IMR-90 (cell line): ENCODE results near the gene PODXL. TPM values are rescaled to one million over a fixed set of nuclear protein-coding genes. Genes with fewer than 3 reads are reported as not detected.

ENCODE experiments used
- ATAC-seq: fragments of 200-7000 bp; cut with Tn5 transposase; 2 replicates; pipeline ENCODE4 v1.9.1; 2020; ENCODE audit warnings: low read depth, mild to moderate bottlenecking, moderate library complexity
- BruUV-seq: library from RNA; stranded (reverse); fragments of 400-500 nt; replicated peaks from 2 replicates; lab custom pipeline; 2021; lab: Mats Ljungman, UMichigan
- CTCF ChIA-PET: fragments of 300-600 bp; formaldehyde crosslinking; extraction: SDS; loops from one replicate; lab custom pipeline; 2021; ENCODE audit warnings: antibody characterized with exemption; lab: Yijun Ruan, JAX
- POLR2A ChIA-PET: fragments of 300-600 bp; sonication (Branson Sonifier 250); formaldehyde crosslinking; loops from one replicate; lab custom pipeline; 2022; ENCODE audit warnings: antibody characterized with exemption; ENCODE audit not compliant: unreplicated experiment; lab: Charles Lee
- DNase-seq: peaks from one replicate; pipeline ENCODE4 v3.0.0; 2013
- H2AFZ ChIP-seq: replicated peaks from 2 replicates; pipeline ENCODE3; 2013; ENCODE audit warnings: low read length, mild to moderate bottlenecking; ENCODE audit not compliant: poor library complexity
- H2AK5ac ChIP-seq: 2 replicates; pipeline ENCODE4 v1.6.1; 2013; ENCODE audit warnings: low read depth, low read length, inconsistent platforms
- H2AK9ac ChIP-seq: replicated peaks from 2 replicates; pipeline ENCODE3; 2013; ENCODE audit warnings: mild to moderate bottlenecking, low read depth, low read length, moderate library complexity; ENCODE audit not compliant: poor library complexity
- H2BK120ac ChIP-seq: 2 replicates; pipeline ENCODE4 v1.6.1; 2013; ENCODE audit warnings: low read depth, low read length, inconsistent platforms
- H2BK15ac ChIP-seq: 3 replicates; pipeline ENCODE4 v1.6.1; 2013; ENCODE audit warnings: low read depth, low read length, inconsistent platforms
- H2BK20ac ChIP-seq: 2 replicates; pipeline ENCODE4 v1.6.1; 2013; ENCODE audit warnings: low read depth, mild to moderate bottlenecking, inconsistent platforms, low read length, moderate library complexity
- H2BK5ac ChIP-seq: 2 replicates; pipeline ENCODE4 v1.6.1; 2013; ENCODE audit warnings: mild to moderate bottlenecking, low read depth, low read length, inconsistent platforms; ENCODE audit not compliant: poor library complexity, severe bottlenecking
- H3K14ac ChIP-seq: replicated peaks from 2 replicates; pipeline ENCODE4 v1.6.1; 2013; ENCODE audit warnings: low read depth, low read length, inconsistent platforms
- H3K18ac ChIP-seq: 2 replicates; pipeline ENCODE4 v1.6.1; 2013; ENCODE audit warnings: low read depth, low read length, control low read depth
- H3K23ac ChIP-seq: 2 replicates; pipeline ENCODE4 v1.6.1; 2013; ENCODE audit warnings: low read depth, low read length, inconsistent platforms
- H3K27ac ChIP-seq: 2 replicates; pipeline ENCODE4 v1.5.1; 2013; ENCODE audit warnings: mild to moderate bottlenecking, control low read depth, low read length; ENCODE audit not compliant: insufficient read depth
- H3K27me3 ChIP-seq: 2 replicates; pipeline ENCODE4 v1.6.1; 2013; ENCODE audit warnings: low read length; ENCODE audit not compliant: control insufficient read depth, insufficient read depth
- H3K36me3 ChIP-seq: 2 replicates; pipeline ENCODE4 v1.6.1; 2013; ENCODE audit warnings: low read length, mixed read lengths; ENCODE audit not compliant: control insufficient read depth, insufficient read depth
- H3K4ac ChIP-seq: 2 replicates; pipeline ENCODE4 v1.6.1; 2013; ENCODE audit warnings: low read depth, low read length, inconsistent platforms
- H3K4me1 ChIP-seq: 2 replicates; pipeline ENCODE4 v1.6.1; 2013; ENCODE audit warnings: low read length, mixed read lengths; ENCODE audit not compliant: control insufficient read depth, insufficient read depth
- H3K4me2 ChIP-seq: 2 replicates; pipeline ENCODE4 v1.6.1; 2013; ENCODE audit warnings: low read depth, mild to moderate bottlenecking, control low read depth, low read length, moderate library complexity
- H3K4me3 ChIP-seq: 2 replicates; pipeline ENCODE4 v1.5.1; 2013; ENCODE audit warnings: low read depth, mild to moderate bottlenecking, control low read depth, low read length, moderate library complexity; ENCODE audit not compliant: insufficient read depth
- H3K56ac ChIP-seq: 2 replicates; pipeline ENCODE4 v1.6.1; 2013; ENCODE audit warnings: low read length, inconsistent platforms; ENCODE audit not compliant: insufficient read depth; ENCODE audit errors: extremely low read depth
- H3K79me1 ChIP-seq, 2 experiments: 2 replicates each; pipeline ENCODE4 v1.6.1; 2013; ENCODE audit warnings: low read length in 2 of 2, inconsistent platforms in 1 of 2, low read depth in 1 of 2
- H3K9ac ChIP-seq: 2 replicates; pipeline ENCODE4 v1.6.1; 2013; ENCODE audit warnings: low read depth, low read length, control low read depth
- H3K9me1 ChIP-seq: 2 replicates; pipeline ENCODE4 v1.6.1; 2013; ENCODE audit warnings: low read length, inconsistent platforms; ENCODE audit not compliant: insufficient read depth
- H3K9me3 ChIP-seq: 2 replicates; pipeline ENCODE4 v1.6.1; 2013; ENCODE audit warnings: low read length; ENCODE audit not compliant: control insufficient read depth, insufficient read depth
- H4K20me1 ChIP-seq: 2 replicates; pipeline ENCODE4 v1.6.1; 2013; ENCODE audit warnings: low read length, inconsistent platforms; ENCODE audit not compliant: insufficient read depth
- H4K5ac ChIP-seq: 2 replicates; pipeline ENCODE4 v1.6.1; 2013; ENCODE audit warnings: mild to moderate bottlenecking, low read depth, low read length, control low read depth
- H4K8ac ChIP-seq, 2 experiments: 2 replicates each; pipeline ENCODE4 v1.6.1; 2013; ENCODE audit warnings: low read depth in 2 of 2, low read length in 2 of 2, control low read depth in 1 of 2, inconsistent platforms in 1 of 2
- H4K91ac ChIP-seq: 2 replicates; pipeline ENCODE4 v1.6.1; 2013; ENCODE audit warnings: low read depth, low read length, inconsistent platforms; ENCODE audit not compliant: insufficient read depth
- FOS ChIP-seq: fragments of 150-350 bp; IDR thresholded peaks from 2 replicates; pipeline ENCODE4 v1.6.1; 2016; ENCODE audit warnings: low read depth, low read length
- WGBS, 2 experiments: methylation state at CpG; one replicate each; pipeline versions ENCODE4 v1.1.5 to v1.1.7; 2013; ENCODE audit warnings: missing lambda C conversion rate in 2 of 2; ENCODE audit not compliant: insufficient read length in 1 of 2; ENCODE audit errors: extremely low coverage in 2 of 2; 5-methylcytosine and 5-hydroxymethylcytosine counted together
- dilution Hi-C: fragments of 300-500 bp; cut with HindIII; formaldehyde crosslinking; loops from one replicate; pipeline ENCODE4 v1.14.3; 2018; ENCODE audit warnings: low sequenced_read_pairs; ENCODE audit not compliant: unreplicated experiment
- in situ Hi-C: fragments of 300-500 bp; cut with MboI; formaldehyde crosslinking; loops from 3 replicates; pipeline ENCODE4 v1.14.3; 2019; ENCODE audit warnings: low sequenced_read_pairs, inconsistent platforms, mixed read lengths
- intact Hi-C: fragments of 100-400 bp; cut with micrococcal nuclease; formaldehyde crosslinking; loops from 2 replicates; pipeline ENCODE4 v1.10.0; 2022
- polyA plus RNA-seq, 3 experiments: library from polyadenylated mRNA; depleted of rRNA; stranded (reverse); fragments of >200 nt; gene quantifications; 2 replicates each; pipeline ENCODE4 v1.2.3, GENCODE V29; 2012; ENCODE audit warnings: low replicate concordance in 1 of 3
- total RNA-seq: library from RNA; depleted of rRNA; stranded (reverse); fragments of >200 nt; gene quantifications from 2 replicates; pipeline ENCODE4 v1.2.3, GENCODE V29; 2012

PODXL gene
- total and polyA plus RNA-seq, 2 of the 4 experiments (the other 2 are of a cell fraction), result 1.3 to 3.8 TPM

DNA sequence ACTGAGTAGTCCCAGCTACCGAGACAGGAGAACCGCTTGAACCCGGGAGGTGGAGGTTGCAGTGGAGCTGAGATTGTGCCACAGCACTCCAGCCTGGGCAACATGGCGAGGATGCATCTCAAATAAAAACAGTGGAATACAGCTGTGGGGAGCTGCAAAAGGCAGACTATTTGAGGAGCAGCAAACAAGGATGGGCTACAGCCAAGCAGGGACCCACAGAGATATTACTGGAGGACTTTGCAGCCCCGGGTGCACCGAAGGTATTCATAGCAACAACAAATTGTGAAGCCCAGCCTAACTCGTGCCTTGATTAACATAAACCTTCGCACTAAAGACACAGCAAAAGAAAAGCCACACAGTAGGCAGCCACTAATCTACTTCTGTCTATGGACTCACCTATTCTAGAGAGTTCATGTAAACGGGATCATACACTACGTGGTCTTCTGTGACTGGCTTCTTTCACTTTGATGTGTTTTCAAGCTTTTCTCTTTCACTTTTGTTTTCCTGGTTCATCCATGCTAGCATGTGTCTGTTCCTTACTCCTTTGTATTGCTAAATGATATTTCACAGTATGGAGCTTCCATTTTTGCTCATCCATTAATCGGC is 34.0 kb downstream of the PODXL start:
- H2BK20ac ChIP-seq, result no peak overlapping the region
- no peak overlapping the region for H3K18ac ChIP-seq
- H3K27me3 ChIP-seq, result no peaks in the 10 kb centered on the region
- no peak overlapping the region for H4K91ac ChIP-seq
- H2AK9ac ChIP-seq, result no peak overlapping the region
- H2AK5ac ChIP-seq, result no peak overlapping the region
- no peak overlapping the region for H3K27ac ChIP-seq
- H3K36me3 ChIP-seq, result no peaks in the 10 kb centered on the region
- peak overlapping the region; percentile 95 for H3K4me2 ChIP-seq
- POLR2A ChIA-PET, result no interaction called here
- no peak overlapping the region for H3K23ac ChIP-seq
- intact Hi-C loops (no loop called here), dilution Hi-C loops (no loop called here), in situ Hi-C loops (no loop called here)
- CTCF ChIA-PET, result no interaction called here
- H3K4ac ChIP-seq, result no peak overlapping the region
- no peak for TF ChIP-seq FOS
- peak overlapping the region; percentile 85; the same call in 1 of the 2 replicates for H4K5ac ChIP-seq
- no TSS peak for BruUV-seq
- no peak overlapping the region for H2BK15ac ChIP-seq
- H2AFZ ChIP-seq, result peak overlapping the region; percentile 11
- no peak overlapping the region for H2BK120ac ChIP-seq
- DNase-seq, result no peak
- no peak overlapping the region for H3K56ac ChIP-seq
- WGBS, 2 experiments, result 80% methylated on average over 5 of the region's 11 CpGs; no CpG with 5 or more reads in 1 of the 2 experiments
- peak overlapping the region; percentile 27; the same call in 1 of the 2 replicates for H3K4me3 ChIP-seq
- H3K9ac ChIP-seq, result no peak overlapping the region
- H3K4me1 ChIP-seq, result no peaks in the 10 kb centered on the region
- no peaks in the 10 kb centered on the region for H3K9me1 ChIP-seq
- ATAC-seq, result no peak
- H3K79me1 ChIP-seq, result peaks cover 0 to 9% of the 10 kb centered on the region in 2 experiments; a peak in 1 of 4 replicates
- no peaks in the 10 kb centered on the region for H3K9me3 ChIP-seq
- no peak overlapping the region for H2BK5ac ChIP-seq
- peak overlapping the region in 1 of 2 experiments; percentile 61; a peak in 1 of 4 replicates for H4K8ac ChIP-seq
- H4K20me1 ChIP-seq, result no peaks in the 10 kb centered on the region
- H3K14ac ChIP-seq, result 0 out of 2 replicates have a peak overlapping the region, but pooled peaks have one; percentile 1
